HG03103 (cell line): ENCODE measurements around the gene TRNT1.
A peak's percentile ranks its signal among the peaks of the same experiment; 100 is the strongest.

ENCODE experiments used
- ATAC-seq: cut with Tn5 transposase; IDR thresholded peaks from one replicate; pipeline ENCODE4 v1.9.1; 2021; ENCODE audit warnings: low read depth; ENCODE audit not compliant: unreplicated experiment

TRNT1 gene

GRCh38 chr3:3126477-3127431 lies at the start of gene TRNT1:
Gene TRNT1 (plus strand): TSS chr3:3126940. CDS start chr3:3129041, 2,101 bp downstream.
- ATAC-seq, result peak; percentile 94

GRCh38 chr3:3080309-3080708 lies 46.4 kb upstream of the TRNT1 start:
- ATAC-seq, result no peak

GRCh38 chr3:3081381-3082233 lies 45.1 kb upstream of the TRNT1 start:
- ATAC-seq, result peak; percentile 26

GRCh38 chr3:3082234-3082924 lies 44.4 kb upstream of the TRNT1 start:
- peak; percentile 58 for ATAC-seq

- no peak for ATAC-seq
These were observed 41.9 kb upstream of the TRNT1 start for GRCh38 chr3:3084890-3085289.

GRCh38 chr3:3085782-3086181 lies 41.0 kb upstream of the TRNT1 start:
- ATAC-seq, result no peak

- no peak for ATAC-seq
These were observed 40.5 kb upstream of the TRNT1 start for GRCh38 chr3:3086239-3086638.

GRCh38 chr3:3087279-3087678 lies 39.5 kb upstream of the TRNT1 start:
- ATAC-seq, result no peak

GRCh38 chr3:3087716-3088465 lies 38.8 kb upstream of the TRNT1 start:
- ATAC-seq, result no peak

- ATAC-seq, result peak; percentile 98
These were observed 37.7 kb upstream of the TRNT1 start for GRCh38 chr3:3089017-3089416.

GRCh38 chr3:3097958-3098357 lies 28.8 kb upstream of the TRNT1 start:
- ATAC-seq, result no peak

GRCh38 chr3:3101660-3102458 lies 24.9 kb upstream of the TRNT1 start:
- ATAC-seq, result peak; percentile 66

GRCh38 chr3:3102751-3103150 lies 24.0 kb upstream of the TRNT1 start:
- ATAC-seq, result no peak

GRCh38 chr3:3105246-3105645 lies 21.5 kb upstream of the TRNT1 start:
- ATAC-seq, result no peak

- no peak for ATAC-seq
These were observed 20.9 kb upstream of the TRNT1 start for GRCh38 chr3:3105815-3106214.

GRCh38 chr3:3107181-3107580 lies 19.6 kb upstream of the TRNT1 start:
- ATAC-seq, result no peak

- ATAC-seq, result no peak
These were observed 18.9 kb upstream of the TRNT1 start for GRCh38 chr3:3107858-3108257.

- peak; percentile 60 for ATAC-seq
These were observed 17.1 kb upstream of the TRNT1 start for GRCh38 chr3:3109407-3110298.
